Measurements from ENCODE around the gene CTCF.

The CTCF gene

GRCh38 chr16:67549240-67549639, 13.1 kb upstream of the CTCF start:
- DNase-seq = no peak

- DNase-seq = no peak
Measured at GRCh38 chr16:67549936-67550335, 12.4 kb upstream of the CTCF start.

GRCh38 chr16:67551091-67551490, 11.2 kb upstream of the CTCF start:
- no peak for DNase-seq

GRCh38 chr16:67551972-67552371, 10.4 kb upstream of the CTCF start:
- no peak for DNase-seq

GRCh38 chr16:67552476-67552875, 9.8 kb upstream of the CTCF start:
- DNase-seq = no peak

GRCh38 chr16:67555795-67556212, 6.5 kb upstream of the CTCF start:
- no peak for DNase-seq

- no peak for DNase-seq
Measured at GRCh38 chr16:67558859-67559258, 3.5 kb upstream of the CTCF start.

GRCh38 chr16:67560827-67561342, 1.4 kb upstream of the CTCF start:
- DNase-seq = no peak

GRCh38 chr16:67561501-67561823, 864 bp upstream of the CTCF start:
- no peak for DNase-seq

- peak; percentile 94 for DNase-seq
Measured at GRCh38 chr16:67561824-67562525, 351 bp upstream of the CTCF start.

- DNase-seq = no peak
Measured at GRCh38 chr16:67562918-67563707, 787 bp downstream of the CTCF start.

GRCh38 chr16:67563708-67564468, 1.6 kb downstream of the CTCF start:
- no peak for DNase-seq

GRCh38 chr16:67565470-67566100, 3.3 kb downstream of the CTCF start:
- no peak for DNase-seq

- DNase-seq = no peak
Measured at GRCh38 chr16:67571464-67571863, 9.1 kb downstream of the CTCF start.

GRCh38 chr16:67571981-67572431, 9.7 kb downstream of the CTCF start:
- no peak for DNase-seq

GRCh38 chr16:67579686-67580085, 17.4 kb downstream of the CTCF start:
- no peak for DNase-seq

- no peak for DNase-seq
Measured at GRCh38 chr16:67580202-67580601, 17.9 kb downstream of the CTCF start.

- DNase-seq = no peak
Measured at GRCh38 chr16:67593288-67593687, 31.0 kb downstream of the CTCF start.

- DNase-seq = no peak
Measured at GRCh38 chr16:67593701-67594100, 31.4 kb downstream of the CTCF start.

- DNase-seq = no peak
Measured at GRCh38 chr16:67594256-67594915, 32.1 kb downstream of the CTCF start.

GRCh38 chr16:67594956-67595355, 32.6 kb downstream of the CTCF start:
- no peak for DNase-seq

GRCh38 chr16:67598527-67598926, 36.2 kb downstream of the CTCF start:
- DNase-seq = no peak
